ENCODE data around the gene GRIN3B.

GRCh38 chr19:952049-952679 lies 48.1 kb upstream of the GRIN3B start:
- TF ChIP-seq EZH2 (IDR thresholded peaks at IDR 0.05; ENCODE audit: insufficient read depth, poor library complexity, severe bottlenecking) (no peak), EZH2phosphoT487 (IDR thresholded peaks at IDR 0.05; ENCODE audit: insufficient read depth, low read depth) (no peak)
